ENCODE measurements around the gene SHC1.

DNA sequence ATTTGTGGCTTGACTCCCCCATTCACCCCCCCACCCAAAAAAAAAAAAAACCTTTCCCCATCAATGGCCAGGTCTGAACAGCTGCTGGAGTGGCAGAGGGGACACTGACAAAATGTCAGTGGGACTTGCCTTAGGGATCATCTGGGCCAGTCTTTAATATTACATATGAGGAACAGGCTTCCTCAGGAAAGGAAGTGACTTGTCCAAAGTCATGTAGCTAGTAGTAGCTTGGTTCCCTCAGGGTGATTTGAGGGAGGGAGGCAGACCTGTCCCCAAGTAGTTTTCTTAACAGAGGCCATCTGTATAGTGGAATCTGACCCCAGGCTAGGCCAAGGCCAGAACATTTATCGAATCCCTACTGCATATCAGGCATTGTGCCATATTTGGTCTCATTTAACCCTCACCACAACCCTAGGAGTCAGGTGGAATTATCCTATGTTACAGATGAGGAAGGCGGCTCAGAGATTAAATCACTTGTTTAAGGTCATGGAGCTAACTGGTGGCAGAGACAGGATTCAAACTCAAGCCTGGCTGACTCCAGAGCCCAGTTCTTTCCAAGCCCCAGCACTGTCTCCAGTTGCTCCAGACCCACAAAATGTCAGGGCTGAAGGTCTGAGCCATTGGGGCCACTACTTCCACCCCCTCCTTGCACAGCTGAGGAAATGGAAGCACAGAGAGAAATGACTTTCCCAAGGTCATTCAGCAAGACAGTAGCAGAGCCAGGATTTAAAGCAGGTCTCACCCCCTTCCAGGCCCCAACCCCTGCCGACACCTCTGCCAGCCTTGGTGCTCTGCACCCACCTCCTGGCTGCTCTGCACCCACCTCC, 42.4 kb upstream of the SHC1 start:
- no peak for TF ChIP-seq POLR2A (IDR thresholded peaks at IDR 0.05; ENCODE audit: low read length)
- TF ChIP-seq GATA1 (IDR thresholded peaks at IDR 0.05; ENCODE audit: low read depth, low read length): no peak

Data from erythroblast (primary cell).